GM18870 (cell line): Measurements from ENCODE around the gene BMPR1A.

Experiments used
- ATAC-seq: cut with Tn5 transposase; IDR thresholded peaks from one replicate; pipeline ENCODE4 v1.9.1; 2021; ENCODE audit warnings: moderate library complexity; ENCODE audit not compliant: unreplicated experiment

The BMPR1A gene

DNA sequence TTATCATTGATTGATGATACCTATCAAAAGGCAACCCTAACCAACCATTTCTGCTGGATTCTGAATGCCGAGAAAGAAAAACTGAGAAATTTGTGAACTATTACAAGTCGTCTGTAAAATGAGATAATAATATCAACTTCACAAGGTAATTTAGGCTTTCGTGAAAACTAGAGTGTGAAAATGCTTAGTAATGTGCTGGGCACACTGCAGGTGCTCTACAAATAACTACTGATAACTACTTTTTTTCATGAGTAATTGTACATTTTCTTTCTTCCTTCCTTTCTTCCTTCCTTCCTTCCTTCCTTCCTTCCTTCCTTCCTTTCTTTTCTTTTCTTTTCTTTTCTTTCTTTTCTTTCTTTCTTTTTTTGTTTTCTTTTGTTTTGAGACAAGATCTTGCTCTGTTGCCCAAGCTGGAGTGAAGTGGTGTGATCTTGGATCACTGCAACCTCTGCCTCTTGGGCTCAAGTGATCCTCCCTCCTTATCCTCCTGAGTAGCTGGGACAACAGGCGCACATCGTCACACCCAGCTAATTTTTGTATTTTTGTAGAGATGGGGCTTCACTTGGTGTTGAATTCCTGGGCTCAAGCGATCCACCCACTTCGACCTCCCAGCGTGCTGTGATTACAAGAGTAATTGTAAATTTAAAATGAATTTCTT, 42.9 kb downstream of the BMPR1A start:
- no peak for ATAC-seq

DNA sequence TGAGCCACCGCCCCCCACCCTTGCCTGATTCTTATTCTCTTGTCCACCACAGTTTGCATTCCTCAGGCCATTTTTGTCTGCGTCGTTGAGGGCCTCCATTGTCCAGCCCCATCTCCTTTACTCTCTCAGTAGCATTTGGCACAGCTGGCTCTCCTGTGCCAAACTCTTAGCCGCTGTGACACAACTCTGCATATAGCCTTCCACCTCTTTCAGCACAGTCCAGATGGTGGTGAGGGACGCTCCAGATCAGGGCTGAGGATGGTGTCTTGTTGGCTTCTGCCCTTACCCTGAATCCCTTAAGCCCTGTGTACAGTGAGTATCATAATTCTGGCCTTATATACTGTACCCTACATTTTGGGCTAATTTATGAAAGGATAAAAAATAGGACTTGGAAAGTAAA, 45.6 kb downstream of the BMPR1A start:
- ATAC-seq = no peak

DNA sequence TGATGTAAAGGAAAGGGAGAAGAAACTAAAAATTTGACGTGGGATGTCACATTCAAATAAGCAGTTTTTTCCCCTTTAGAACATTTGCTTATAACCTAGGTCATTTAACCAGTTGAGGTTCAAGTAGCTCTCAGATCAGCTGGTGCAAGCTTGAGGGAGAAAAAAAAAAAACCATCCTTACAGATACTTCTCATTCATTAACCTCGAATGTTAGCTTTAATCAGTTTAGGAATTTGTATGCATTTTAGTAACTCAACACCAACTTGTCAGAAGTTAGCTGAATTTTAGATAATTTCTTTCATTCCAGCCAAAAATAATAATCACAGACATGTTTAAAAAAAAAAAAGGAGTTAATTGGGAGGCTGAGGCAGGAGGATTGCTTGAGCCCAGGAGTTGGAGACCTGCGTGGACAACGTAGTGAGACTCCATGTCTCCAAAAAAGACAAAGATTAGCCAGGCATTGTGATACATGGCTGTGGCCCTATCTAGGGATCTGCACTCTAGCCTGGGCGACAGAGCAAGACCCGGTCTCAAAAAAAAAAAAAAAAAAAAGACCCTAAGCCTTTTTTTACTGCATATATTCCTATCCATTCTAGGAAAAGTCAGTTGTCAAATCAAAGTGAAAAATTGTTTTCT, 46.2 kb downstream of the BMPR1A start:
- no peak for ATAC-seq

DNA sequence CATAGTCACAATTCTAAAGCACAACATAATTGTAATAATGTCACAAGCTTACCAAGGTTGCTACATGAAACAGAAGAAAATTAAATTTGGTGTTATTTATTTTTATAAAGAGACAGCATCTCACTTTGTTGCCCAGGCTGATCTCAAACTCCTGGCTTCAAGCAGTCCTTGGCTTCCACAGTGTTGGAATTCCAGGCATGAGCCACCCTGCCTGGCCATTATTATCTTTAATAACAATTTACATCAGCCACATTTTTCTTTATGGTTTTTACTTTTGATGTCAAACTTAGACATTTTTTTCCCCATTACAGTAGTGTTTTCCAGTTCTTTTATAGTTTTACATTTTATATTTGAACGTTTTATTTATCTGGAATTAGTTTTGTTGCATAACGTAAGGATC, 46.7 kb downstream of the BMPR1A start:
- no peak for ATAC-seq

DNA sequence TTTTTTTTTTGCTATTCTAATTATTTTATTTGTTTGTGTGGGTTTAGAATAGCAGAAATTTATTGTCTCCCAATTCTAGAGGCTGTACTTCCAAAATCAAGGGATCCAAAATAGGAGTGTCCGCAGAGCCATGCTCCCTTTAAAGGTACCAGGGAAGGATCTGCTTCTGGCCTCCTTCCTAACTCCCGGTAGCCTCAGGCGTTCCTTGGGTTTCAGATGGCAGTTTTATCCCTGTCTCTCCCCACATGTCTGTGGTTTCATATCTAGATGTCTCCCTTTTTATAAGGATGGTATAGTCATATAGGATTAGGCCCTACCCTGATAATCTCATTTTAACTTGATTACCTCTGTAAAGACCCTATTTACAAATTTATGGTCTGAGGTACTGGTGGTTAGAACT, 48.4 kb downstream of the BMPR1A start:
- ATAC-seq = no peak

DNA sequence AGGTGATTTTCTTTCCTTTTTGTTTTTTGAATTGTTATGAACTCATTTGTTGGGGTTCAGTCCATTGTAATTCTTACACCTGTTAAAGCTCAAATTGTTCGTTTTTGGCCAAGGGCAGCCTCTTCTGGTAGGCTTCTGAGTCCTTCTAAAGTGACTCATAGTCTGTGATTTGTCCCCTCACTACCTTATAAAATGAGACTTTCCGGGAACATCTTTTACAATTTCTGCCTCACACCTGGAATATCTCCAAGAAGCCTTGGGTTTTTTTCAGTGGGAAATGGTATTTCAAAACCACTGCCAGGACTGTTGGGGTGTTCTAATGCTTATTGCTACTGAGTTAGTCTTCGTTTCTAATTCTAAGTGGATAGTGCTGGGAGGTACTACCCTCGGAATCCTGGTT, 56.7 kb downstream of the BMPR1A start:
- no peak for ATAC-seq

DNA sequence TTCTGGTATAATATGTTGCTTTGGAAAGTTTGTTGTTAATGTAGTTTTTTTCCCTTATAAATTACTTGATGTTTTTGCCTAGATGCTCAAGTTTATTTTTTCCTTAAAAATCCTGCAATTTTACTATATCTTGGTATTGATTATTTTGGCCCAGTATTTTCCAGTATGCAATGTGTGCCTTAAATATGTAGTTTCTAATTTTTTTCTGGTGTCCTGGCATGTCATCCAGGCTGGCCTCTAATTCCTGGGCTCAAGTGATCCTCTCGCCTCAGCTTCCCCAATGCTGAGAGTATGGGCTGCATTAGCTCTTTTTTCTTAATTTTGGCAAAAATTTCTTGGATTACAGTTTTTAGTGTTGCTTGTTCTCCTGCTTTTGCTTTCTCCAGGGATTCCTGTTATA, 57.6 kb downstream of the BMPR1A start:
- ATAC-seq = no peak

DNA sequence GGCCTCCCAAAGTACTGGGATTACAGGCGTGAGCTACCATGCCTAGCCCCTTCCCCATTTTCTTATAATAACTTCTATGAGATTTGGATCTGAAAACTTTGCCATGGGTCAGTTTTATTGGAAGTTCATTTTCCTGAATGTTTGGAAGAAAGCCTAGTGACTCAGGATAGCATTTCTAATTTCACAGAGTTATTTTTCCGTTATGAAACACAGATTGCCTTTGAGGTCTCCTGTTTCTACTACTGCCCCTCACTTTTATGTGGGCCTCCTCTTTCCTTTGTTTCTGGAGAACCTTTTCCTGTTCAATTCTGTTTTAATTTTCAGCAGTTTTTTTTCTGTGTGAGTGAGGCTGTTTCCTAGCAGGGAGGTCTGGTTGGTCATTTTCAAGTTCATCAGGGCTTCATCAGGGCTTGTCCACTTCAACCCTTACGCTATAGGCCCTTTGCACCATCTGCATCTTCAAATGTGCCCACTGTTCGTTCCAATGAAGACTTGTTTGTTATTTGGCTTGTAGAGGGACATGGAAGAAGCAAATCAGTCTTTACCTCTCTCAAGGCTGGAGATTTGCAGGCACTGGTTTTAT, 58.7 kb downstream of the BMPR1A start:
- ATAC-seq = no peak

DNA sequence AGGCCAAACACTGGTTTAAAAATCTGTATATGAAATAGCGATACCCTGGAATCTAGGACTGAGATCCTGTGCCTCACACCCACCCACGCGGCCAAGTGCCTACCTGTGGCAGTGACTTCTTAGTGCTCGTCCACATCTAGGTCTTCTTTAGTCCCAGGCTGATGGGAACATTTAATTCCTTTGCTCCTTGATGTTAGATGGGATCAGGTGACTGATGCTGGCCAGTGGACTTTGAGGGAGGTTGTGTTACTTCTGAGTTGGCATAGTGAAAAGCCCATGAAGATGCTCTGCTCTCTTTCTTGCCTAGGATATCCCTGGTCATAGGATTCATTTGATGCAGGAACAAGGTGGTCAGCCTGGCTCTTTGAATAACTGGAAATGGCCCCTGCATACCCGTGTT, 59.2 kb downstream of the BMPR1A start:
- ATAC-seq = no peak

DNA sequence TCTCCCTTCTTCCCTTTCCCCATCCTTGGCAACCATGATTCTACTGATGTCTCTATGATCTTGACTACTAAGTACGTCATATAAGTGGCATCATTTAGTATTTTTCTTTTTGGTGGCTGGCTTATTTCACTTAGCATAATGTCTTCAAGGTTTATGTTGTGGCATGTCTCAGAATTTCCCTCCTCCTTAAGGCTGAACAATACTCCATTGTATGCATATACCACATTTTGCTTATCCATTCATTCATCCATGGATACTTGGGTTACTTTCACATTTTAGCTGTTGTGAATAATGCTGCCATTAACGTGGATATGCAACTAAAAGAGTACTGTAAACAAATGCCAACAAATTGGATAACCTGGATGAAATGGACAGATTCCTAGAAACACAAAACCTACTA, 60.8 kb downstream of the BMPR1A start:
- no peak for ATAC-seq

DNA sequence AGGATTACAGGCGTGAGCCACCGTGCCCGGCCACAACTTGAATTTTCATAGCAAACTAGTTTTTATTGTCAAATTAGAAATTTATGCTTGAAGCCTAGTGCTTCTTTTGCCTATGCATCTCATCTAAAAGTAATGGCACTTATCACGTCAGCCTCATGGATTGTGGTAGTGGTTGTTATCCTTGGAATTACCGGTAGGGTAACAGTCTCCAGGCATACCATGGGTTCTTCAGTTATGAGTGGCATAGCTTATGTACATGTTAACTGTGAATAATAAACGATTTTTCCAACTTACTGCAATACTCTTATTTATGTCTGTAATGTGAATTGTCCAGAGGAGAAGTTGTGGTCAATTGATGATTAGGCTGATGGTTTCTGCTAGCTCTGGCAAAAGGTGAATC, 63.1 kb downstream of the BMPR1A start:
- ATAC-seq = no peak

DNA sequence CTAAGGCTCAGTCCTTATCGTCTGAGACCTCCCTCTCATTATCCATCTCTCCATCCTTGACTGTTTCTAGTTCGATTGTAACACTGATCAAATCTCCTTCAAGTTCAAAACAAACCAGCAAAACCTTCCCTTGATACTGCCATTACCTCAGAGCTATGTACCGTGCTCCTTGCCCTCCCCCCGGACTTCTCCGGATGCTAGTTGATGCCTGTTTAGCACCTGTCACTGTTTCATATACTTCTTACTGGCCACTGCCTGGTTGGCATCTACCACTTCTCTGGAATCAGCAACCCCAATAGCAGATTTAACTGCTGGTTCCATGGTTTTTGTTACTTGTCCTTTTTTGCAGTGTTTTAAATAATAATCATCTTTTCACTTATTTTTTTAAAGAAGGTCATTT, 64.1 kb downstream of the BMPR1A start:
- ATAC-seq = no peak

DNA sequence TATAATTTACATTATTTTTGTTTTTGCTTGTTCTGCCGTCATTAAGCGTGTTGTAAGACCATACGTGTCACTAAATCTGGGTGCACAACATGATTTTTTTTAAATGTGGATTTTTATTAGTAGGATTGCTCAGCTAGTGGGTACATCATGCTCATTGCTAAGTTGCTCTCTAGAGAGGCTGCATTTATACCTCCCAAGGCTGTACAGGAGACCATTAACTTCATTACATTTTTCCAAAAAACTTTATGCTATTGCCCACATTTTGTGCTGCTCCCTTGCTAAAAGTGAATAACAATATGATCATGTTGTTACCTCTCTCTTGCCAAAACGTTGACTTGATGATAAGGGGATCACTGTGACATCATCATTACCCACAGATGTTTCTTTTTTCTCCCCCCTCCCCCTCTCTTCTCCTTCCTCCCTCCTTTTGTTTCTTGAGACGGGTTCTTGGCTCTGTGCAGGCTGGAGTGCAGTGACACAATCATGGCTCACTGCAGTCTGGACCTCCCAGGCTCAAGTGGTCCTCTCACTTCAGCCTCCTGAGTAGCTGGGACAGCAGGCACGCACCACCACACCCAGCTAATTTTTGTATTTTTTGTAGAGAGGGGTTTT, 65.1 kb downstream of the BMPR1A start:
- ATAC-seq = no peak

DNA sequence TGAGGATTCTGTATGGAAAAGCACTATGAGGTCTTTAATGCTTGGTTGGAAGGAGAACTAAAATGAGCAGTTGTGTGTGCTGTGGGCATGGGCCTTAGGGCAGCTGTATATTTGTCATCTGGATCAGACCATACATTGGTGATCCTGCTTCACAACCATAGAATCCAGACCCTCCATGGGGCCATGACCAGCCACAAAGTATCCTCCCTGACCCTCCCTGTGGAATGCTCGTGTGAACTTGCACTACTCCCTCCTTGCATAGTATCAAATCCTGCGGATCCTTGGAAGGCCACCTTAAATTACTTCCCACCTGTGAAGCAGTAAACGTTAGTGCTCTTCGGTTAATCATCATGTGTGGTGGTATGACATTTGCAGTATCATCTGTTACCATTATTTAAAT, 67.1 kb downstream of the BMPR1A start:
- no peak for ATAC-seq

DNA sequence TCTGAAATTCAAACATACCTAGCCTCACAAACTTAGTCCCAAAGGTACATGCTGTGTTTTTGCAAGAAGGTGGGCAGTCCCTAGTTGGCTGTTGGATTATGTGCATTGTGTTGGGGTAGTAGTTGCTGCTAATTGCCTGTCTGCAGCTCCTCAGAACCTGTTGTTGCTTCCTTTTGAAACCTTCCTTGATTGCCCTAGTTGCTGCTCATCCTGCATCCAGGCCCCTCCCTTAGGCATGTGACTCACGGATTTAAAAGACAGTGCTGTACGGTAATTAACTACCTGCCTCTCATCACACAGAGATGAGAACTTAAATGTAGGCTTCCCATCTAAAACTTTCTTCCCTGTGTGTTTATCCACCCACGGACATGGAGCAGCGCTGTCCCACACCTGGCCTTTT, 67.7 kb downstream of the BMPR1A start:
- no peak for ATAC-seq

DNA sequence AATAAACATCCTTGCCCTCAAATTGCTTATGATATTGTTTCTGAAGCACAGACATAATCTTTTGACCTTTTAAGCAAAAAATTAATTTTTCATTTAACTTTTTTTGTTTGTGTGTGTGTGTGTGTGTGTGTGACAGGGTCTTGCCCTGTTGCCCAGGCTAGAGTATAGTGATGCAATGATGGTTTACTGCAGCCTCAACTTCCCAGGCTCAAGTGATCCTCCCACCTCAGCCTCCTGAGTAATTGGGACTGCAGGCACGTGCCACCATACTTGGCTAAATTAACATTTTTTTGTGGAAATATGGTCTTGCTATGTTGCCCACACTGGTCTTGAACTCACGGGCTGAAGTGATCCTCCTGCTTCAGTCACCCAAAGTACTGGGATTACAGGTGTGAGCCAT, 68.9 kb downstream of the BMPR1A start:
- ATAC-seq = no peak

DNA sequence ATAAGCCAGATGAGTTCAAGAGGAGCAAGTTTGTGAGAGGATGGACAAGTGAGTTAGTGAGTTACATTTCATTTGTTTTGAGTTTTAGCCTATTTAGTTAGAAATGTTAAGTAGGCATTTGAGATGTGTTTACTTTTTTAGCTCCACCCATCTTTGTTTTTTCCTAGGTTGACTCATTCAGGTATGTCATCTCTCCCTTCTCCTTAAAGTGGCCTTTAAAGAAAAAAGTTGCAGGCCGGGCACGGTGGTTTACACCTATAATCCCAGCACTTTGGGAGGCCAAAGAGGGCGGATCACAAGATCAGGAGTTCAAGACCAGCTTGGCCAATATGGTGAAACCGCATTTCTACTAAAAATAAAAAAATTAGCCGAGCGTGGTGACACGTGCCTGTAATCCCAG, 71.2 kb downstream of the BMPR1A start:
- ATAC-seq = no peak

DNA sequence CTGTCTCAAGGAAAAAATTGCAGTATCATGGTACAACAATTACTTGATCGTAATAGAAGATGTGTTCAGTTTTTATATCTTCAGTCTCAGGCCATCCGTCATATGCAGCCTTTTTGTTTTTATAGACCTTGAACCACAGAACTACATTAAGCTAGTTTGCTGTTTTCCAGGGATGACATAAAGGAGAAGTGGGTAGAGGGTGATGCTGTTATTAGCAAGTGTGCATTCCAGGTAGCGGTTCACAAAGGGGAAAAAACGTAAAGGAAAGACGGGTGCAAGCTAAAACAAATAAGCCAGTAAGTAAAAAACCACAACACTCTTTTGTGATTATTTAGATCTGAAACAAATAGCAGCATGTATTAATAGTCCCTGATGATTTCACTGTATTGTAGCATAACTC, 71.7 kb downstream of the BMPR1A start:
- no peak for ATAC-seq

DNA sequence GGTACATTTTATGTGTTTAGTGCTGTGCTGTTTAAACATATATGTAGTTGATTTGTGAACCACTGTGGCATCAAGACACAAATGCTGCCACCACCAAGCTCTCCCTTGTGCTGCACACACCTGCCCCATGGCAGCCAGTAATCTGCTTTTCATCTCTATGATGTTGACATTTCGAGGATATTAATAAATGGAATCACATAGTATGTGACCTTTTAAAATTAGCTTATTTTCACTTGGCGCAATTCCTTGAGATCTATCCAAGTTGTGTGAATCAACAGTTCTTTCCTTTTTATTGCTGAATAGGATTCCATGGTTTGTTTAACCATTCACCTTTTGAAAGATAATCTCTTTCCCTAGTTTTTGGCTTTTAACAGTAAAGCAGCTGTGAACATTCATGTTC, 73.1 kb downstream of the BMPR1A start:
- no peak for ATAC-seq

DNA sequence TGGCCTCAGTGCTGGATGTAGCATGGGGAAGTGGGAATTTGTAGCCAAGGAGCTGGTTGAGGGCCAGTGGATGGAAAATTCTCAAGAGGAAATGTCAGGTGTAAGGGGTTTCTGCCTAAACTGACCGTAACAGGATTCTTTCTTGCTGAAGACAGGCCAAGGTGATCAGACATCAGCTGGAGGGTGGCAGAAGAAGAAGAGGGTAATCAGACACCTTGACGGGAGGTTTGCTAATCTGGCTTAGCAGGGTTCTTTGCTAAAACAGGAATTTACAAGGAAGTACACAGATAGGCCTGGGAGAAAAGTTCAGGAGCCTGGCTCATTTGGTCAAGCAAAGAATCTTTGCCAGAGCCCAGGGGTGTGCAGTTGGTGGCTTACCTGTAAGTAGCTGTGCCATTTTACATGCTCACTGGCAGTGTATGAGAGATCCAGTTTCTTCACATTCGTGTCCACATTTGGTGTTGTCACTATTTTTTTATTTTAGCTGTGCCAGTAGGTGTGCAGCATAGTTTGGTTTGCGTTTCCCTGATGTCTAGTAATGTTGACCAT, 73.7 kb downstream of the BMPR1A start:
- no peak for ATAC-seq

DNA sequence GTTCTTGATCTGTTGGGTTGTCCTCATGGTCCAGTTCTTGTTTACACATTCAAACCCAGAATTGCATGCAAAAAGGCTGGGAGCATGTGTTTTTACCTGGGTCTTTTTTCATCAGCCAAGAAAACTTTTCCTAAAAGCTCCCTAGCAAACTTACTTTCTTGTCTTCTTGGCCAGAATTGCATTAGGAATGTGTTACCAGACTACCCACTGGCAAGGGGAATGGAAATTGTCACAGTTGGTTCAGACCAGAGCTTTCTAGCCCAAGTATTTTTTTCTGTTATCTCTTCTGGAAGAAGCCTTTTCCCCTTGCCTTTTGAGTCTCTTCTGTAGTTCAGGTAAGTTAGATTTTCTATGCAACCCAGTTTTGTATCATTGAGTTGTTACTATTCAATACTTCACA, 77.5 kb downstream of the BMPR1A start:
- no peak for ATAC-seq

DNA sequence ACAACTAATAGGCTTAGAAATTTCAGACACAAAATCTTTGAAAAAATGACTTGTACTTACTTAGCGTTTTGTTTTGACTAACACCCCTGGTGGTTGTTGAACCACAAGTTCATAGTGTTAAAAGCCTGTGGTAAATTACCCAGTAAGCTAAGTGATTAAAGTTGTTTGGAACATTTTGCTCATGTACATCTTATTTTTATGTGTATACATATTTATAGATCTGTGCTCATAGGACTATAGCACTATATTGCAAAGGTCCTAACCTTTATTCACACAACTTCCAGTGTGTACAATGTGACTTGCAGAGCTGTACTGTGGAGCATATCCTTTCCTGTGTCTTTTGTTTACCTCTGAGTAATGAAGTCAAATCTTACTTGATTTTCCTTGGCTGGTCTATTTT, 79.6 kb downstream of the BMPR1A start:
- ATAC-seq = no peak
